Ectodermal cell (in vitro differentiated cells): ENCODE results near the gene NEXN.

Source experiments
- H3K27ac ChIP-seq: 2 replicates; pipeline ENCODE4 v1.7.0; 2013; ENCODE audit warnings: mild to moderate bottlenecking, low read depth, low read length; ENCODE audit not compliant: insufficient read depth, poor library complexity, severe bottlenecking
- H3K27me3 ChIP-seq: 2 replicates; pipeline ENCODE4 v1.7.0; 2013; ENCODE audit warnings: mild to moderate bottlenecking, low read length; ENCODE audit not compliant: insufficient read depth, control insufficient read depth, poor library complexity, severe bottlenecking
- H3K36me3 ChIP-seq: one replicate; pipeline ENCODE4 v1.7.0; 2013; ENCODE audit warnings: low read length; ENCODE audit not compliant: control insufficient read depth, insufficient read depth
- H3K4me1 ChIP-seq: one replicate; pipeline ENCODE4 v1.7.0; 2013; ENCODE audit warnings: low read length; ENCODE audit not compliant: control insufficient read depth, insufficient read depth
- H3K4me3 ChIP-seq: 2 replicates; pipeline ENCODE4 v1.7.0; 2013; ENCODE audit warnings: low read depth, low read length, control low read depth; ENCODE audit not compliant: insufficient read depth
- H3K9me3 ChIP-seq: 2 replicates; pipeline ENCODE4 v1.7.0; 2013; ENCODE audit warnings: mild to moderate bottlenecking, low read length, moderate library complexity; ENCODE audit not compliant: control insufficient read depth
- WGBS, 2 experiments: methylation state at CpG; one replicate each; pipeline ENCODE4 v1.1.7; 2013; ENCODE audit warnings: missing lambda C conversion rate in 2 of 2; 5-methylcytosine and 5-hydroxymethylcytosine counted together

The NEXN gene

GRCh38 chr1:77955709-77956108 lies 67.3 kb downstream of the NEXN start:
- H3K36me3 ChIP-seq = peaks cover 74% of the 10 kb centered on the region
- no peaks in the 10 kb centered on the region for H3K4me1 ChIP-seq
- H3K4me3 ChIP-seq = no peak overlapping the region
- H3K27me3 ChIP-seq = no peaks in the 10 kb centered on the region
- WGBS, 2 experiments = 92 to 100% methylated on average over 1 to 2 of the region's 3 CpGs
- no peak overlapping the region for H3K27ac ChIP-seq
- no peaks in the 10 kb centered on the region for H3K9me3 ChIP-seq

GRCh38 chr1:77956464-77956863 lies 68.0 kb downstream of the NEXN start:
- Histone ChIP-seq H3K27ac (no peak overlapping the region), H3K4me1 (no peaks in the 10 kb centered on the region), H3K9me3 (no peaks in the 10 kb centered on the region), H3K27me3 (no peaks in the 10 kb centered on the region), H3K36me3 (peaks cover 77% of the 10 kb centered on the region), H3K4me3 (no peak overlapping the region)
- 86 to 88% methylated on average over 2 of the region's 3 CpGs for WGBS, 2 experiments

- Histone ChIP-seq H3K36me3 (peaks cover 82% of the 10 kb centered on the region), H3K27ac (no peak overlapping the region)
Measured at GRCh38 chr1:77958391-77958790, 70.0 kb downstream of the NEXN start.

GRCh38 chr1:77958850-77959249 lies 70.4 kb downstream of the NEXN start:
- no peaks in the 10 kb centered on the region for H3K4me1 ChIP-seq
- WGBS, 2 experiments = 95 to 100% methylated on average over 2 of the region's 2 CpGs
- H3K27ac ChIP-seq = no peak overlapping the region
- no peaks in the 10 kb centered on the region for H3K9me3 ChIP-seq
- no peaks in the 10 kb centered on the region for H3K27me3 ChIP-seq
- peaks cover 84% of the 10 kb centered on the region for H3K36me3 ChIP-seq
- H3K4me3 ChIP-seq = no peak overlapping the region

More at GRCh38 chr1:77958391-77958790, 70.0 kb downstream of the NEXN start:
- H3K4me3 ChIP-seq = no peak overlapping the region
- no peaks in the 10 kb centered on the region for H3K4me1 ChIP-seq
- H3K27me3 ChIP-seq = no peaks in the 10 kb centered on the region
- H3K9me3 ChIP-seq = no peaks in the 10 kb centered on the region

GRCh38 chr1:77961392-77961791 lies 73.0 kb downstream of the NEXN start:
- peaks cover 74% of the 10 kb centered on the region for H3K36me3 ChIP-seq
- H3K27me3 ChIP-seq = no peaks in the 10 kb centered on the region
- H3K9me3 ChIP-seq = no peaks in the 10 kb centered on the region
- WGBS, 2 experiments = 95 to 98% methylated on average over 2 of the region's 2 CpGs
- H3K4me3 ChIP-seq = no peak overlapping the region
- H3K4me1 ChIP-seq = no peaks in the 10 kb centered on the region
- H3K27ac ChIP-seq = no peak overlapping the region

GRCh38 chr1:77966291-77966690 lies 77.9 kb downstream of the NEXN start:
- H3K4me3 ChIP-seq = no peak overlapping the region
- H3K36me3 ChIP-seq = peaks cover 53% of the 10 kb centered on the region
- H3K27me3 ChIP-seq = no peaks in the 10 kb centered on the region
- H3K27ac ChIP-seq = no peak overlapping the region
- 94 to 97% methylated on average over 3 of the region's 3 CpGs for WGBS, 2 experiments
- H3K9me3 ChIP-seq = no peaks in the 10 kb centered on the region
- no peaks in the 10 kb centered on the region for H3K4me1 ChIP-seq

GRCh38 chr1:77970192-77970591 lies 81.8 kb downstream of the NEXN start:
- Histone ChIP-seq H3K4me3 (no peak overlapping the region), H3K27me3 (no peaks in the 10 kb centered on the region), H3K27ac (no peak overlapping the region), H3K4me1 (no peaks in the 10 kb centered on the region), H3K36me3 (peaks cover 33% of the 10 kb centered on the region), H3K9me3 (no peaks in the 10 kb centered on the region)
- 96 to 100% methylated on average over 1 of the region's 1 CpG for WGBS, 2 experiments

- Histone ChIP-seq H3K4me1 (no peaks in the 10 kb centered on the region), H3K9me3 (no peaks in the 10 kb centered on the region), H3K36me3 (peaks cover 23% of the 10 kb centered on the region), H3K27me3 (no peaks in the 10 kb centered on the region), H3K27ac (no peak overlapping the region), H3K4me3 (no peak overlapping the region)
- 49 to 57% methylated on average over 3 of the region's 3 CpGs for WGBS, 2 experiments
Measured at GRCh38 chr1:77972080-77972479, 83.7 kb downstream of the NEXN start.

- Histone ChIP-seq H3K27me3 (no peaks in the 10 kb centered on the region), H3K4me3 (peak overlapping the region; percentile 1), H3K27ac (no peak overlapping the region), H3K9me3 (no peaks in the 10 kb centered on the region), H3K4me1 (no peaks in the 10 kb centered on the region), H3K36me3 (peaks cover 6% of the 10 kb centered on the region)
- WGBS, 2 experiments = 82 to 83% methylated on average over 3 of the region's 4 CpGs
Measured at GRCh38 chr1:77975386-77975785, 87.0 kb downstream of the NEXN start.

- Histone ChIP-seq H3K4me1 (no peaks in the 10 kb centered on the region), H3K36me3 (peaks cover 6% of the 10 kb centered on the region), H3K4me3 (peak overlapping the region; percentile 92), H3K27ac (no peak overlapping the region), H3K9me3 (no peaks in the 10 kb centered on the region), H3K27me3 (no peaks in the 10 kb centered on the region)
- 38 to 54% methylated on average over 1 to 2 of the region's 2 CpGs for WGBS, 2 experiments
Measured at GRCh38 chr1:77975907-77976306, 87.5 kb downstream of the NEXN start.

GRCh38 chr1:77976433-77977076 lies 88.1 kb downstream of the NEXN start:
- no peak overlapping the region for H3K27ac ChIP-seq
- peaks cover 5% of the 10 kb centered on the region for H3K4me1 ChIP-seq
- peak overlapping the region; percentile 92 for H3K4me3 ChIP-seq
- peaks cover 6% of the 10 kb centered on the region for H3K36me3 ChIP-seq
- no peaks in the 10 kb centered on the region for H3K27me3 ChIP-seq
- H3K9me3 ChIP-seq = no peaks in the 10 kb centered on the region
- WGBS, 2 experiments = 61 to 66% methylated on average over 13 of the region's 13 CpGs
